ENCODE results near the gene SEMA3D.
A peak's percentile ranks its signal among the peaks of the same experiment; 100 is the strongest.

Gene SEMA3D

GRCh38 chr7:85186521-85187241 lies at the start of gene SEMA3D:
TSS of gene SEMA3D (minus strand) at chr7:85187056. CDS start at chr7:85121891, 65,165 bp downstream.
- DNase-seq (ENCODE audit: low spot score), result peak; percentile 94

- no peak for DNase-seq (ENCODE audit: low spot score)
Observed at GRCh38 chr7:85234730-85235129, 47.9 kb upstream of the SEMA3D start.

GRCh38 chr7:85232068-85232467 lies 45.2 kb upstream of the SEMA3D start:
- DNase-seq (ENCODE audit: low spot score), result no peak

- DNase-seq (ENCODE audit: low spot score), result no peak
Observed at GRCh38 chr7:85230623-85231022, 43.8 kb upstream of the SEMA3D start.

GRCh38 chr7:85229544-85229943 lies 42.7 kb upstream of the SEMA3D start:
- DNase-seq (ENCODE audit: low spot score), result no peak

- DNase-seq (ENCODE audit: low spot score), result no peak
Observed at GRCh38 chr7:85226361-85227085, 39.7 kb upstream of the SEMA3D start.

- peak; percentile 17 for DNase-seq (ENCODE audit: low spot score)
Observed at GRCh38 chr7:85224171-85224570, 37.3 kb upstream of the SEMA3D start.

- DNase-seq (ENCODE audit: low spot score), result no peak
Observed at GRCh38 chr7:85222522-85222921, 35.7 kb upstream of the SEMA3D start.

GRCh38 chr7:85221796-85222195 lies 34.9 kb upstream of the SEMA3D start:
- no peak for DNase-seq (ENCODE audit: low spot score)

GRCh38 chr7:85220651-85221050 lies 33.8 kb upstream of the SEMA3D start:
- DNase-seq (ENCODE audit: low spot score), result no peak

GRCh38 chr7:85220023-85220422 lies 33.2 kb upstream of the SEMA3D start:
- DNase-seq (ENCODE audit: low spot score), result no peak

- DNase-seq (ENCODE audit: low spot score), result no peak
Observed at GRCh38 chr7:85217085-85217484, 30.2 kb upstream of the SEMA3D start.

- no peak for DNase-seq (ENCODE audit: low spot score)
Observed at GRCh38 chr7:85215098-85215497, 28.2 kb upstream of the SEMA3D start.

- DNase-seq (ENCODE audit: low spot score), result no peak
Observed at GRCh38 chr7:85213500-85213899, 26.6 kb upstream of the SEMA3D start.

- DNase-seq (ENCODE audit: low spot score), result no peak
Observed at GRCh38 chr7:85205754-85206153, 18.9 kb upstream of the SEMA3D start.

GRCh38 chr7:85204496-85204895 lies 17.6 kb upstream of the SEMA3D start:
- DNase-seq (ENCODE audit: low spot score), result no peak

- DNase-seq (ENCODE audit: low spot score), result no peak
Observed at GRCh38 chr7:85204061-85204460, 17.2 kb upstream of the SEMA3D start.

- no peak for DNase-seq (ENCODE audit: low spot score)
Observed at GRCh38 chr7:85201209-85201608, 14.4 kb upstream of the SEMA3D start.

GRCh38 chr7:85196696-85197095 lies 9.8 kb upstream of the SEMA3D start:
- DNase-seq (ENCODE audit: low spot score), result no peak

- DNase-seq (ENCODE audit: low spot score), result peak; percentile 49
Observed at GRCh38 chr7:85191383-85191782, 4.5 kb upstream of the SEMA3D start.

- DNase-seq (ENCODE audit: low spot score), result peak; percentile 48
Observed at GRCh38 chr7:85186083-85186520, 754 bp downstream of the SEMA3D start.

GRCh38 chr7:85185424-85186082 lies 1.3 kb downstream of the SEMA3D start:
- peak; percentile 78 for DNase-seq (ENCODE audit: low spot score)
